Liver (tissue), 9 donors: Measurements from ENCODE around the gene MUCL3. TPM values are rescaled to one million over a fixed set of nuclear protein-coding genes. Genes with fewer than 3 reads are reported as not detected.
"Not testable (repeated sequence)": the region's sequence is repeated elsewhere in the genome, so short reads cannot be mapped to it uniquely, and the experiment has no call there.

Experiments used
- DNase-seq: peaks from one replicate; pipeline ENCODE4 v3.0.0-alpha.2; 2017; ENCODE audit warnings: low spot score
- H3K27ac ChIP-seq, 2 donors: one replicate each; pipeline ENCODE4 v1.7.0; 2013; ENCODE audit warnings: inconsistent platforms in 2 of 2, low read length in 2 of 2, control low read depth in 1 of 2, low read depth in 1 of 2, mild to moderate bottlenecking in 1 of 2
- H3K27me3 ChIP-seq, 4 donors: one replicate each; pipeline versions ENCODE4 v1.6.1 to v1.7.0; 2013; ENCODE audit warnings: low read length in 3 of 4, inconsistent platforms in 1 of 4, mild to moderate bottlenecking in 1 of 4, moderate library complexity in 1 of 4; ENCODE audit not compliant: control insufficient read depth in 4 of 4, insufficient read depth in 4 of 4
- H3K36me3 ChIP-seq, 4 donors: one replicate each; pipeline versions ENCODE4 v1.6.1 to v1.7.0; 2013; ENCODE audit warnings: low read length in 3 of 4, mild to moderate bottlenecking in 3 of 4, low read depth in 1 of 4, moderate library complexity in 1 of 4; ENCODE audit not compliant: control insufficient read depth in 4 of 4, insufficient read depth in 3 of 4
- H3K4me1 ChIP-seq, 4 donors: one replicate each; pipeline versions ENCODE4 v1.6.1 to v1.7.0; 2013; ENCODE audit warnings: low read length in 3 of 4, mild to moderate bottlenecking in 3 of 4, moderate library complexity in 1 of 4; ENCODE audit not compliant: control insufficient read depth in 4 of 4, insufficient read depth in 4 of 4
- H3K4me3 ChIP-seq, 3 donors: one replicate each; pipeline versions ENCODE4 v1.6.1 to v1.7.0; 2013; ENCODE audit warnings: low read length in 3 of 3, control low read depth in 1 of 3, low read depth in 1 of 3, mild to moderate bottlenecking in 1 of 3
- H3K9ac ChIP-seq, 2 donors: one replicate each; pipeline ENCODE4 v1.7.0; 2013; ENCODE audit warnings: low read length in 2 of 2, mild to moderate bottlenecking in 2 of 2, moderate library complexity in 2 of 2, control low read depth in 1 of 2, low read depth in 1 of 2
- H3K9me3 ChIP-seq, 4 donors: one replicate each; pipeline versions ENCODE4 v1.6.1 to v1.7.0; 2013; ENCODE audit warnings: low read length in 3 of 4; ENCODE audit not compliant: control insufficient read depth in 4 of 4
- EGR1 ChIP-seq, 2 donors: IDR thresholded peaks; 2 replicates each; pipeline ENCODE4 v1.6.1; 2016 to 2018; ENCODE audit warnings: antibody characterized with exemption in 2 of 2, low read depth in 2 of 2
- FOXA2 ChIP-seq: IDR thresholded peaks from 2 replicates; pipeline ENCODE4 v1.6.1; 2016; ENCODE audit warnings: antibody characterized with exemption
- HNF4A ChIP-seq, 2 donors: conservative IDR thresholded peaks; 2 replicates each; pipeline ENCODE4 v1.6.1; 2016; ENCODE audit warnings: antibody characterized with exemption in 2 of 2, mild to moderate bottlenecking in 2 of 2
- RAD21 ChIP-seq, 2 donors: IDR thresholded peaks; 2 replicates each; pipeline ENCODE4 v1.6.1; 2016; ENCODE audit warnings: antibody characterized with exemption in 2 of 2, mild to moderate bottlenecking in 2 of 2
- RXRA ChIP-seq, 2 donors: IDR thresholded peaks; 2 replicates each; pipeline ENCODE4 v1.6.1; 2017 to 2018; ENCODE audit warnings: antibody characterized with exemption in 2 of 2, mild to moderate bottlenecking in 1 of 2
- TAF1 ChIP-seq: conservative IDR thresholded peaks from 2 replicates; pipeline ENCODE4 v1.6.1; 2016; ENCODE audit warnings: antibody characterized with exemption, mild to moderate bottlenecking
- YY1 ChIP-seq: IDR thresholded peaks from 2 replicates; pipeline ENCODE4 v1.6.1; 2016; ENCODE audit warnings: antibody characterized with exemption, mild to moderate bottlenecking
- WGBS: extraction: QIAGEN DNeasy Blood & Tissue Kit; methylation state at CpG from one replicate; pipeline ENCODE4 v1.1.7; 2013; 5-methylcytosine and 5-hydroxymethylcytosine counted together
- polyA plus RNA-seq, 2 donors: library from polyadenylated mRNA; stranded (reverse) in 1 of 2; unstranded in 1 of 2; fragments of 200-250 nt in 1 of 2; fragments of >200 nt in 1 of 2; fragmentation: Nextera tagmentation in 1 of 2; extraction: Ambion mirVana in 1 of 2; gene quantifications; one replicate each; pipeline versions ENCODE4 v1.2.1 to v1.2.3, GENCODE V29; 2013 to 2015
- total RNA-seq, 2 donors: library from RNA; depleted of rRNA; stranded (reverse); fragments of >200 nt; gene quantifications; one replicate each; pipeline ENCODE4 v1.2.3, GENCODE V29; 2014
- TF ChIP-seq, protein P1 (sequence below): IDR thresholded peaks from 2 replicates; pipeline ENCODE4 v1.6.1; 2016; ENCODE audit warnings: antibody characterized with exemption
- TF ChIP-seq, protein P2 (sequence below): fragments of 150-350 bp; IDR thresholded peaks from 2 replicates; pipeline ENCODE4 v1.5.1; 2017; ENCODE audit warnings: improper control_type of control experiment, low read depth, low read length; ENCODE audit not compliant: missing input control
- TF ChIP-seq, protein P3 (sequence below): IDR thresholded peaks from 2 replicates; pipeline ENCODE4 v1.6.1; 2016; ENCODE audit warnings: antibody characterized with exemption
- donor health status: healthy.
- donor health status: healthy.
- donor health status: healthy.
- donor health status: healthy.
- donor health status: healthy.

The MUCL3 gene
- total and polyA plus RNA-seq, 4 donors = under 0.01 TPM; not detected in 3

DNA sequence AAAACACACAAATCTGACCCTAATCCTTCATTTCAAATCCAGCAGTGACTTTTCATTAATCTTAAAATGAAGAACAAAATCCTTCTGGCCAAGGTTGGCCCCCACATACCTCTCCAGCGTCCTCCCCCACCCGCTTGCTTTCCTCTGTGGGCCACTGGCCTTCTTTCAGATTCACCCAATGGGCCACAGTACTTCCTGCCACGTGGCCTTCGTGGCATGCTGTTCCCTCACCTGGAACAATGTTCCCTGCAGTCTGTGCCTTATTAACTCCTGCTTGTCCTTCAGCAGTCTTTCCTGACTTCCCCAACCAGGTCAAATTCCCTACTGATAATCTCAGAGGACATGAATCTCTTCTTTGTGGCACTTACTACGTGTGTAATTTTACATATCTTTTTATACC, 38.1 kb upstream of the MUCL3 start:
- DNase-seq = no peak
- H3K4me3 ChIP-seq = no peak overlapping the region
- no peak overlapping the region for H3K9ac ChIP-seq
- H3K27ac ChIP-seq = no peak overlapping the region
- H3K4me1 ChIP-seq = peaks cover 0 to 6% (median 0%) of the 10 kb centered on the region in 4 donors
- H3K27me3 ChIP-seq = no peaks in the 10 kb centered on the region
- peaks cover 0 to 8% (median 0%) of the 10 kb centered on the region in 4 donors for H3K36me3 ChIP-seq
- 50% methylated on average over 5 of the region's 5 CpGs for WGBS
- TF ChIP-seq, protein P1, sequence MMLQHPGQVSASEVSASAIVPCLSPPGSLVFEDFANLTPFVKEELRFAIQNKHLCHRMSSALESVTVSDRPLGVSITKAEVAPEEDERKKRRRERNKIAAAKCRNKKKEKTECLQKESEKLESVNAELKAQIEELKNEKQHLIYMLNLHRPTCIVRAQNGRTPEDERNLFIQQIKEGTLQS = no peak
- TF ChIP-seq, protein P2, sequence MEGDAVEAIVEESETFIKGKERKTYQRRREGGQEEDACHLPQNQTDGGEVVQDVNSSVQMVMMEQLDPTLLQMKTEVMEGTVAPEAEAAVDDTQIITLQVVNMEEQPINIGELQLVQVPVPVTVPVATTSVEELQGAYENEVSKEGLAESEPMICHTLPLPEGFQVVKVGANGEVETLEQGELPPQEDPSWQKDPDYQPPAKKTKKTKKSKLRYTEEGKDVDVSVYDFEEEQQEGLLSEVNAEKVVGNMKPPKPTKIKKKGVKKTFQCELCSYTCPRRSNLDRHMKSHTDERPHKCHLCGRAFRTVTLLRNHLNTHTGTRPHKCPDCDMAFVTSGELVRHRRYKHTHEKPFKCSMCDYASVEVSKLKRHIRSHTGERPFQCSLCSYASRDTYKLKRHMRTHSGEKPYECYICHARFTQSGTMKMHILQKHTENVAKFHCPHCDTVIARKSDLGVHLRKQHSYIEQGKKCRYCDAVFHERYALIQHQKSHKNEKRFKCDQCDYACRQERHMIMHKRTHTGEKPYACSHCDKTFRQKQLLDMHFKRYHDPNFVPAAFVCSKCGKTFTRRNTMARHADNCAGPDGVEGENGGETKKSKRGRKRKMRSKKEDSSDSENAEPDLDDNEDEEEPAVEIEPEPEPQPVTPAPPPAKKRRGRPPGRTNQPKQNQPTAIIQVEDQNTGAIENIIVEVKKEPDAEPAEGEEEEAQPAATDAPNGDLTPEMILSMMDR = no peak
- TF ChIP-seq FOXA2 = no peak
- TF ChIP-seq, protein P3, sequence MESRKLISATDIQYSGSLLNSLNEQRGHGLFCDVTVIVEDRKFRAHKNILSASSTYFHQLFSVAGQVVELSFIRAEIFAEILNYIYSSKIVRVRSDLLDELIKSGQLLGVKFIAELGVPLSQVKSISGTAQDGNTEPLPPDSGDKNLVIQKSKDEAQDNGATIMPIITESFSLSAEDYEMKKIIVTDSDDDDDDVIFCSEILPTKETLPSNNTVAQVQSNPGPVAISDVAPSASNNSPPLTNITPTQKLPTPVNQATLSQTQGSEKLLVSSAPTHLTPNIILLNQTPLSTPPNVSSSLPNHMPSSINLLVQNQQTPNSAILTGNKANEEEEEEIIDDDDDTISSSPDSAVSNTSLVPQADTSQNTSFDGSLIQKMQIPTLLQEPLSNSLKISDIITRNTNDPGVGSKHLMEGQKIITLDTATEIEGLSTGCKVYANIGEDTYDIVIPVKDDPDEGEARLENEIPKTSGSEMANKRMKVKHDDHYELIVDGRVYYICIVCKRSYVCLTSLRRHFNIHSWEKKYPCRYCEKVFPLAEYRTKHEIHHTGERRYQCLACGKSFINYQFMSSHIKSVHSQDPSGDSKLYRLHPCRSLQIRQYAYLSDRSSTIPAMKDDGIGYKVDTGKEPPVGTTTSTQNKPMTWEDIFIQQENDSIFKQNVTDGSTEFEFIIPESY = no peak
- H3K9me3 ChIP-seq = no peaks in the 10 kb centered on the region

DNA sequence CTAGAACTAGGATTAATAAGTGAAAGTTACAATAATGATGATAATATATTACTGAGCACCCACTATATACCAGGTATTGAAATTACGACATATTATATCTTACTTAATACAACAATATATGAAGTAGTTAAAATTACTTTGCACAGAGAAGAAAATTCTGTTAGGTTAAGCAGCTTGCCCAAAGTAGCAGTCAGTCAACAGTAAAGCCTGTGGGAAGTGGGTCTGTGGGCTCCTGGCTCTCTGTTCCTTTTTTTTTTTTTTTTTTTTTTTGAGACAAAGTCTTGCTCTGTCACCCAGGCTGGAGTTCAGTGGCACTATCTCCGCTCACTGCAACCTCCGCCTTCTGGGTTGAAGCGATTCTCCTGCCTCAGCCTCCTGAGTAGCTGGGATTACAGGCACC, 37.5 kb upstream of the MUCL3 start:
- no peak for TF ChIP-seq HNF4A (conservative IDR thresholded peaks at IDR 0.05)
- TF ChIP-seq RAD21 (IDR thresholded peaks at IDR 0.05) = no peak
- TF ChIP-seq EGR1 (IDR thresholded peaks at IDR 0.05; ENCODE audit: low read depth in 2 of 2) = no peak
- no peak for TF ChIP-seq TAF1
- TF ChIP-seq FOXA2 = no peak
- no peak for TF ChIP-seq YY1
- TF ChIP-seq, protein P2 = no peak
- WGBS = 89% methylated on average over 4 of the region's 4 CpGs
- DNase-seq = no peak
- no peak overlapping the region for H3K9ac ChIP-seq
- H3K4me3 ChIP-seq = no peak overlapping the region
- peaks cover 0 to 6% (median under 1%) of the 10 kb centered on the region in 4 donors for H3K4me1 ChIP-seq
- peaks cover 0 to 5% (median 0%) of the 10 kb centered on the region in 4 donors for H3K36me3 ChIP-seq
- no peaks in the 10 kb centered on the region for H3K27me3 ChIP-seq
- H3K27ac ChIP-seq = no peak overlapping the region
- H3K9me3 ChIP-seq = no peaks in the 10 kb centered on the region

DNA sequence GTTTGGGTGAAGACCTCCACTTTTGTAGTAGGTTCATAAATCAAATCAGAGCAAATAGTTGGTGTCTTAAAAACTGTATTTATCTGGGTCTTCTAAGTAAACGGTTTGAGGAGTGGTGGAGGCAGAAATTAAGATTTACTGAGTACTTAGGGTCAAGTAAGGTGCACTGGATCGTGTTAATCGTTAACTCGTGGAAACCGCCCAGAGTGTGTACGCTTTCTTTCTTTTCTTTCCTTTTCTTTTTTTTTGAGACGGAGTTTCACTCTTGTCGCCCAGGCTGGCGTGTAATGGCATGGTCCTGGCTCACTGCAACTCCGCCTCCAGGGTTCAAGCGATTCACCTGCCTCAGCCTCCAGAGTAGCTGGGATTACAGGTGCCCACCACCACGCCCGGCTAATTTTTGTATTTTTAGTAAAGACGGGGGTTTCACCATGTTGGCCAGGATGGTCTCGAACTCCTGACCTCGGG, 33.4 kb upstream of the MUCL3 start:
- H3K36me3 ChIP-seq, H3K27me3 ChIP-seq, H3K9me3 ChIP-seq, H3K9ac ChIP-seq, DNase-seq: not testable (repeated sequence)
- 18% methylated on average over 16 of the region's 16 CpGs for WGBS
- Histone ChIP-seq H3K4me3 (peak overlapping the region in 2 of 3 donors; percentile 76 to 98), H3K4me1 (peaks cover 2 to 28% (median 13%) of the 10 kb centered on the region in 4 donors), H3K27ac (peak overlapping the region; percentile 69 to 79)
- peak in 1 of 2 donors; percentile 7 for TF ChIP-seq RXRA (IDR thresholded peaks at IDR 0.05)
